GM20431 (cell line): ENCODE results near the gene KIF1A.
"Not testable (repeated sequence)": the region's sequence is repeated elsewhere in the genome, so short reads cannot be mapped to it uniquely, and the experiment has no call there.

Experiments
- in situ Hi-C: fragments of 300-500 bp; cut with MseI, MboI; formaldehyde crosslinking; loops from one replicate; pipeline ENCODE4 v1.15.0; 2020; ENCODE audit warnings: low sequenced_read_pairs; ENCODE audit not compliant: unreplicated experiment

Gene KIF1A

GRCh38 chr2:240712121-240712520 is 107.9 kb downstream of the KIF1A start:
- in situ Hi-C loops = loop anchor here (25.0 kb wide), 1 partner anchor 200 kb away; no protein-coding TSS in a partner anchor

- in situ Hi-C loops = loop anchor here (25.0 kb wide), 1 partner anchor 199 kb away; no protein-coding TSS in a partner anchor
Observed at GRCh38 chr2:240711701-240712100, 108.3 kb downstream of the KIF1A start.

GRCh38 chr2:240711296-240711695 is 108.7 kb downstream of the KIF1A start:
- in situ Hi-C loops = loop anchor here (25.0 kb wide), 1 partner anchor 199 kb away; no protein-coding TSS in a partner anchor

- in situ Hi-C loops = loop anchor here (25.0 kb wide), 1 partner anchor 196 kb away; no protein-coding TSS in a partner anchor
Observed at GRCh38 chr2:240708457-240708856, 111.6 kb downstream of the KIF1A start.

- in situ Hi-C loops = loop anchor here (25.0 kb wide), 1 partner anchor 196 kb away; no protein-coding TSS in a partner anchor
Observed at GRCh38 chr2:240707821-240708220, 112.2 kb downstream of the KIF1A start.

- in situ Hi-C loops = loop anchor here (25.0 kb wide), 1 partner anchor 195 kb away; no protein-coding TSS in a partner anchor
Observed at GRCh38 chr2:240707043-240707756, 112.8 kb downstream of the KIF1A start.

GRCh38 chr2:240705204-240705791 is 114.7 kb downstream of the KIF1A start:
- in situ Hi-C loops = loop anchor here (25.0 kb wide), 1 partner anchor 193 kb away; no protein-coding TSS in a partner anchor

GRCh38 chr2:240704651-240705050 is 115.4 kb downstream of the KIF1A start:
- in situ Hi-C loops = loop anchor here (25.0 kb wide), 1 partner anchor 192 kb away; no protein-coding TSS in a partner anchor

- in situ Hi-C loops = loop anchor here (25.0 kb wide), 1 partner anchor 191 kb away; no protein-coding TSS in a partner anchor
Observed at GRCh38 chr2:240703417-240704341, 116.3 kb downstream of the KIF1A start.

- in situ Hi-C loops = loop anchor here (25.0 kb wide), 1 partner anchor 190 kb away; no protein-coding TSS in a partner anchor
Observed at GRCh38 chr2:240702640-240703011, 117.4 kb downstream of the KIF1A start.

- in situ Hi-C loops = loop anchor here (25.0 kb wide), 1 partner anchor 190 kb away; no protein-coding TSS in a partner anchor
Observed at GRCh38 chr2:240701736-240702639, 118.0 kb downstream of the KIF1A start.

GRCh38 chr2:240701091-240701735 is 118.8 kb downstream of the KIF1A start:
- in situ Hi-C loops = loop anchor here (25.0 kb wide), 1 partner anchor 189 kb away; no protein-coding TSS in a partner anchor

- in situ Hi-C loops = loop anchor here (25.0 kb wide), 1 partner anchor 188 kb away; no protein-coding TSS in a partner anchor
Observed at GRCh38 chr2:240700616-240701015, 119.4 kb downstream of the KIF1A start.

GRCh38 chr2:240699835-240700234 is 120.2 kb downstream of the KIF1A start:
- in situ Hi-C loops = loop anchor here (25.0 kb wide), 1 partner anchor 188 kb away; no protein-coding TSS in a partner anchor

GRCh38 chr2:240698852-240699561 is 121.0 kb downstream of the KIF1A start:
- in situ Hi-C loops = not testable (repeated sequence)

GRCh38 chr2:240696469-240696868 is 123.5 kb downstream of the KIF1A start:
- in situ Hi-C loops = not testable (repeated sequence)

GRCh38 chr2:240695593-240695992 is 124.4 kb downstream of the KIF1A start:
- in situ Hi-C loops = not testable (repeated sequence)

- in situ Hi-C loops = not testable (repeated sequence)
Observed at GRCh38 chr2:240694304-240694703, 125.7 kb downstream of the KIF1A start.
